RWPE1 (cell line): Measurements from ENCODE around the gene PLCE1.
A peak's percentile ranks its signal among the peaks of the same experiment; 100 is the strongest.

Experiments used
- CTCF ChIA-PET: fragments of 350-600 bp; sonication (Branson Sonifier 250); formaldehyde crosslinking; extraction: SDS; loops from one replicate; lab custom pipeline; 2021; lab: Yijun Ruan, JAX
- POLR2A ChIA-PET: fragments of 400-600 bp; formaldehyde crosslinking; extraction: SDS; loops from one replicate; lab custom pipeline; 2020; ENCODE audit warnings: antibody characterized with exemption; ENCODE audit not compliant: low non-redundant PET; lab: Yijun Ruan, JAX
- DNase-seq: peaks from one replicate; pipeline ENCODE4 v3.0.0; 2012; ENCODE audit warnings: low spot score
- H3K27ac ChIP-seq: fragments of 450-650 bp; 2 replicates; pipeline ENCODE4 v1.5.1; 2017
- TF ChIP-seq, protein P1 (sequence below): fragments of 450-650 bp; conservative IDR thresholded peaks from 2 replicates; pipeline ENCODE4 v1.5.1; 2017; ENCODE audit warnings: low read depth, mild to moderate bottlenecking

PLCE1 gene

DNA sequence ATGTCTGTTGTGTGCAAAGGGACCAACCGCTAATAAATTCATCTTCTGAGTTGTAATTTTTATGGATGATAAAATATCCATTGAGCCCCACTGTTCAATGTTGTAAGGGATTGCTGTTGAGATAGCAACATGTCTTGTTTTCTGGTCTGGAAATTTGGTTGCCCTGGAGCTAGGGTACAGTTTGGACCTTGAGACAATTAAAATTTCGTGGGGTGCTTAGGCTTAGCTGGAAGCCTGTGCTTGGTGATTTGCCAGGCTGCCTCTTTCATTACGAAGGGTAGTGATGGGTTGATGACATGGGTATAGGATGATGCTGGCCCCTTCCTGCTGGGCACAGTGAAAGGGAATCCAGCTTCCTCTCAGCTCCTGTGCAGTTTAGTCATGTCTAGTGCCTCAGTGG, 43.6 kb downstream of the PLCE1 start:
- DNase-seq = no peak
- CTCF ChIA-PET = interaction anchor here (0.6 kb wide), 1 partner anchor 249 kb away, joined by 4 read pairs; no protein-coding TSS in a partner anchor

GRCh38 chr10:94038024-94038423, 44.3 kb downstream of the PLCE1 start:
- DNase-seq = peak; percentile 9
- TF ChIP-seq, protein P1, sequence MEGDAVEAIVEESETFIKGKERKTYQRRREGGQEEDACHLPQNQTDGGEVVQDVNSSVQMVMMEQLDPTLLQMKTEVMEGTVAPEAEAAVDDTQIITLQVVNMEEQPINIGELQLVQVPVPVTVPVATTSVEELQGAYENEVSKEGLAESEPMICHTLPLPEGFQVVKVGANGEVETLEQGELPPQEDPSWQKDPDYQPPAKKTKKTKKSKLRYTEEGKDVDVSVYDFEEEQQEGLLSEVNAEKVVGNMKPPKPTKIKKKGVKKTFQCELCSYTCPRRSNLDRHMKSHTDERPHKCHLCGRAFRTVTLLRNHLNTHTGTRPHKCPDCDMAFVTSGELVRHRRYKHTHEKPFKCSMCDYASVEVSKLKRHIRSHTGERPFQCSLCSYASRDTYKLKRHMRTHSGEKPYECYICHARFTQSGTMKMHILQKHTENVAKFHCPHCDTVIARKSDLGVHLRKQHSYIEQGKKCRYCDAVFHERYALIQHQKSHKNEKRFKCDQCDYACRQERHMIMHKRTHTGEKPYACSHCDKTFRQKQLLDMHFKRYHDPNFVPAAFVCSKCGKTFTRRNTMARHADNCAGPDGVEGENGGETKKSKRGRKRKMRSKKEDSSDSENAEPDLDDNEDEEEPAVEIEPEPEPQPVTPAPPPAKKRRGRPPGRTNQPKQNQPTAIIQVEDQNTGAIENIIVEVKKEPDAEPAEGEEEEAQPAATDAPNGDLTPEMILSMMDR = no peak
- ChIA-PET CTCF (no interaction called here), POLR2A (no interaction called here)
- no peak overlapping the region for H3K27ac ChIP-seq

More for the DNA sequence above, 43.6 kb downstream of the PLCE1 start:
- POLR2A ChIA-PET = no interaction called here
- TF ChIP-seq, protein P1 = no peak
- no peak overlapping the region for H3K27ac ChIP-seq

DNA sequence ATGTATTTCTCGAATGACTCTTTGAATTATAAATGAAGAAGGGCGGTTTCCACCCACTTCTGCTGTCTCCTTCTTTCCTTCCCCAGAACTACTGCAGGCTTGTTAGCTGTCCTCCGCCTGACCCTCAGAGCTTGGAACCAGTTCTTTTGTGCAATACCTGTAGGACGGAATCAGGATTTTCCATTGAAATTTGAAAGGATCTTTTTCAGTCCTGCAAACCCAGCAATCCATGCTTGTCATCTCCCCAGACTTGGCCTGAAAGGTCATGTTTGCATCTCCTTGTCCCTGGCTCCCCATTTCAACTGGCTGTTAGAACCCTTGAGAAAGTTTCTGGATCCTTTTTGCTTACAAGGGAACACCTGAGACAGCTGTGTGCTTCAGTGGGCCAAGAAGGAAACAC, 47.5 kb downstream of the PLCE1 start:
- H3K27ac ChIP-seq = peak overlapping the region; percentile 71
- CTCF ChIA-PET = no interaction called here
- TF ChIP-seq, protein P1 = no peak
- no peak for DNase-seq
- POLR2A ChIA-PET = no interaction called here

- TF ChIP-seq, protein P1 = no peak
- DNase-seq = peak; percentile 67
- ChIA-PET CTCF (no interaction called here), POLR2A (no interaction called here)
- H3K27ac ChIP-seq = peak overlapping the region; percentile 71
These were observed 48.5 kb downstream of the PLCE1 start for GRCh38 chr10:94042001-94042833.

GRCh38 chr10:94042834-94043175, 49.1 kb downstream of the PLCE1 start:
- ChIA-PET CTCF (no interaction called here), POLR2A (no interaction called here)
- DNase-seq = no peak
- no peak overlapping the region for H3K27ac ChIP-seq
- TF ChIP-seq, protein P1 = no peak
